Measurements from ENCODE around the gene YY1AP1.
"Not testable (repeated sequence)": the region's sequence is repeated elsewhere in the genome, so short reads cannot be mapped to it uniquely, and the experiment has no call there.

YY1AP1 gene, protein sequence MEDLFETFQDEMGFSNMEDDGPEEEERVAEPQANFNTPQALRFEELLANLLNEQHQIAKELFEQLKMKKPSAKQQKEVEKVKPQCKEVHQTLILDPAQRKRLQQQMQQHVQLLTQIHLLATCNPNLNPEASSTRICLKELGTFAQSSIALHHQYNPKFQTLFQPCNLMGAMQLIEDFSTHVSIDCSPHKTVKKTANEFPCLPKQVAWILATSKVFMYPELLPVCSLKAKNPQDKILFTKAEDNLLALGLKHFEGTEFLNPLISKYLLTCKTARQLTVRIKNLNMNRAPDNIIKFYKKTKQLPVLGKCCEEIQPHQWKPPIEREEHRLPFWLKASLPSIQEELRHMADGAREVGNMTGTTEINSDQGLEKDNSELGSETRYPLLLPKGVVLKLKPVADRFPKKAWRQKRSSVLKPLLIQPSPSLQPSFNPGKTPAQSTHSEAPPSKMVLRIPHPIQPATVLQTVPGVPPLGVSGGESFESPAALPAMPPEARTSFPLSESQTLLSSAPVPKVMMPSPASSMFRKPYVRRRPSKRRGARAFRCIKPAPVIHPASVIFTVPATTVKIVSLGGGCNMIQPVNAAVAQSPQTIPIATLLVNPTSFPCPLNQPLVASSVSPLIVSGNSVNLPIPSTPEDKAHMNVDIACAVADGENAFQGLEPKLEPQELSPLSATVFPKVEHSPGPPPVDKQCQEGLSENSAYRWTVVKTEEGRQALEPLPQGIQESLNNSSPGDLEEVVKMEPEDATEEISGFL

DNA sequence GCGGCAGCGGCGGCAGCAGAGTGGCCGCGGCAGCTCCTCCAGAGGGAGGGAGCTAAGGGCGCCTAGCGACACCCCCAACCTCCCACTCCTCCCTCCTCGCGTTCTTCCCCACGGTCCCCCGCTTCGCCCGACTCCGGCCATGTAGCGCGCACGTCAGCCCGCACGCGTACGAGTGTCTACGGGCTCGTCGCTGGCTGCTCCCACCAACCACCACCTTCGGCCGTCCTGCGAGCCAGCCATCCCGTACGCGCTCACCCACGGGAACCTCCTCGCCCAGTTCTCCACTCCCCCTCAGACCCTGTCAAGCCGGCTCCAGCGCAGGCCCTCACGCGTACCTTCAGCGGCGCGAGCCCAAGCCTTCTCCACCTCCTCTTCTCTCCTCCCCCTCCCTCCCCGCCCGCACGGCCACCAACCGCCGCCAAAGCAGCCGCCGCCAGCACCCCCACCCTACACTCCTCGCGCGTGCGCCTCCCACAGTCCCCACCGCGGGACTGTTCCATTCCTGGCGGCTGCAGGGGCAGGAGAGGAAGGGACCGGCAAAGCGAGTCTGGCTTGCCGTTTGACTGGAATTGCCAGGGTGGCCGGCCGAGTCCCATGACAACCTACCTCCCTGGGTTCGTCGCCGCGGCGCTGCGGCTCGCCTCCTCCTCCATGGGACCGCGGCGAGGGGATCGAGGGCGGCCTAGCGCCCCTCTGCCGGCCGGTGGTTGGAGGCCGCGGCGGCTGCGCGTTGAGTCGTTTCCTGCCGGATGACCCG, at the start of gene YY1AP1:
Gene YY1AP1, minus strand, starts transcription at position 451 of the 757 bp plus-strand sequence. CDS start 8,338 bp downstream, outside the sequence.
- peak; percentile 87 for DNase-seq

DNA sequence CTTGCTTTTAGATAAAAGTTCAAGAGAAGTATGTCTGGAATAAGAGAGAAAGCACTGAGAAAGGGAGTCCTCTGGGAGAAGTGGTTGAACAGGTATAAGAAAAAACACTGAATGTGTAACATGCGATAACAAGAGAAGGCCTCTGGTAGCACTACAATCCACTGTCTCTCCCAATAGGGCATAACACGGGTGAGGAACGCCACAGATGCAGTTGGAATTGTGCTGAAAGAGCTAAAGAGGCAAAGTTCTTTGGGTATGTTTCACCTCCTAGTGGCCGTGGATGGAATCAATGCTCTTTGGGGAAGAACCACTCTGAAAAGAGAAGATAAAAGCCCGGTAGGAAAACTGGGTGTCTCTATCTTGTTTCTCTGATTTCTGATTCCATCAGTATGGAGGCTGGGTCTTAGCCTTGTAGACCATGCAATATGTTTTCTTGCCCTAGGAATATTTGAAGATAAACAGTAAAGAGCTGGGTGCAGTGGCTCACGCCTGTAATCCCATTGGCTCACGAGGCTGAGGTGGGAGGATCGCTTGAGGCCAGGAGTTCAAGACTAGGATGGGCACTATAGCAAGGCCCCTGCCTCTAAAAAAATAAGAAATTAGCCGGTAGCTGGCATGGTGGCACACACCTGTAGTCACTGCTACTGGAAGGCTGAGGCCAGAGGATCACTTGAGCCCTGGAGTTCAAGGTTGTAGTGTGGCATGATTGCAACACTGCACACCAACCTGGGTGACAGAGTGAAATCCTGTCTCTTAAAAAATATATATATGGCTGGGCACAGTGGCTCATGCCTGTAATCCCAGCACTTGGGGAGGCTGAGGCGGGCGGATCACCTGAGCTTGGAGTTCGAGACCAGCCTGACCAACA, 40.7 kb upstream of the YY1AP1 start:
- peak; percentile 52 for DNase-seq

DNA sequence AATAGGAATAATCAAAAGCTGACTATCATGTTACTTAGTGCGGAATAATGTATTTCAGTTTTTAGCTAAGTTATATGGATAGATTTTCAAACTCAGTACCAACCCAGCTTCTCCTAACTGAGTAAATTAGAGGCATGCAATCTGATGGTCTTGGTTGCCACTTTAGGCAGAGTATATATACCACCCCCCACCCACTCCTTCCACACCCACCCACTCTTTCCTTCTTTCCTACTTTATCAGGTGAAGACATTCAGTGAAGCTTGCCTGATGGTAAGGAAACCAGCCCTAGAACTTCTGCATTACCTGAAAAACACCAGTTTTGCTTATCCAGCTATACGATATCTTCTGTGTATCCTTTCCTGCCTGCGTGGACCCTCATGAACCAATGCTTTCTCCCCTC, 36.6 kb upstream of the YY1AP1 start:
- no peak for DNase-seq

DNA sequence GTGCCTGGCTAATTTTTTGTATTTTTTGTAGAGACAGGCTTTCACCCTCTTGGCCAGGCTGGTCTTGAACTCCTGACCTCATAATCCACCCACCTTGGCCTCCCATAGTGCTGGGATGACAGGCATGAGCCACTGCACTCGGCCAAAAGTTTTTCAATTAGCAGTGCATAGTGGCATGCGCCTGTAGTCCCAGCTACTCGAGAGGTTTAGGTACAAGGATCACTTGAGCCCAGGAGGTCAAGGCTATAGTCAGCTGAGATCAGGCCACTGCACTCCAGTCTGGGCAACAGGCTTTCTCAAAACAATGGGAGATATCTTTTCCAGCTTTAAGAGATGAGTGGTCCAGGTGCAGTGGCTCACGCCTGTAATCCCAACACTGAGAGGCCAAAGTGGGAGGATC, 31.1 kb upstream of the YY1AP1 start:
- no peak for DNase-seq

DNA sequence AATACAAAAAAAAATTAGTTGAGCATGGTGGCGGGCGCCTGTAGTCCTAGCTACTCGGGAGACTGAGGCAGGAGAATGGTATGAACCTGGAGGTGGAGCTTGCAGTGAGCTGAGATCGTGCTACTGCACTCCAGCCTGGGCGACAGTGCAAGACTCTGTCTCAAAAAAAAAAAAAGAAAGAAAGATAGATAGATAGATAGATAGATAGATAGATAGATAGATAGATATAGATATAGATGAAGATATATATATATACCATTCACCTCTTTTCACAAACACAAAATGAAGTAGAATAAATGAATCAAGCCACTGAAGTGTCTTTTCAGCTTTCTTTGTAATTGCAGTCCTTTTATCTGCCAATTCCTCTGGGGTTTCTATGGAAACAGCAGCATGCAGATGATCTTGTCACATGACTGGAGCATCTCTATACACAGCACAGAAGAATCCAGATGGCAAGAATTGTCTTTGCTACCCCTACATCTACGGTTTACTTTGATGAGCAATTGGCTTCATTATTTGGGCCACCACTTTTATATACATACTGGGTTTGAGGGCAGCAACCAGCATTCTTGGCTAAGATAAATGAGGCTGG, 30.0 kb upstream of the YY1AP1 start:
- not testable (repeated sequence) for DNase-seq

DNA sequence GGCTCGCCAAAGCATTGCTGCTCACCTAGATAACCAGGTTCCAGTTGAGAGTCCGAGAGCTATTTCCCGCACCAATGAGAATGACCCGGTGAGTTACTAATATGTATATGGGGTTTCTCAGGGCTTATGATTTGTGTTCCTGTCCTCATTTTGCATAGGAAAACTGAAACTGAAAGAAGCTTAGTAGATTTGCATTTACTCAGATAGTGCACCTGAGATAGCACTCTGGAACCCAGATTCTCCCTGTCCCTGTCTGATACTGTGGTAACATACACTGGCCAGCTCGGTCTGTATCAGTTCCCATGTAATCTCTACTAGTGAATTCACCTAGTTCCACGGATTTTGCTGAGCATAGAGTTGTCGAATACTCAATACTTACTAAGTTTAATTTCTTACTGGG, 28.5 kb upstream of the YY1AP1 start:
- DNase-seq = no peak

DNA sequence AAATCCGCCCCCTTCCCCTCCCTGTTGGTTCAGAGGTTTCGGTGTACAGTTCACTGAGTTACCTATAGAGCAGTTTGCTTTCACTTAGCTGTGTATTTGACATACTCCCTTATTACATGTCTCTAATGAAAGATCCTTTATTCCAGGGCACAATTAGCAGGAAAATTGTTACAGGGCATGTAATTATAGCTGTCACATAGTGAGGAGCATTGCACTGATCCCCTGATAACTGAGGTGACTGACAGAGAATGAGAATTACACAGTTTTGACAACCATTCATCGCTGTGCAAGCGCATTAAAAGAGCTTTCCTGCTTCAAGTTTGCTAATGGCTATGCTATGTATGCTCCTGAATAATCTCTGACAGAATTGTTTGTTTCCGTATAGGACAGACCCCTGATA, 27.2 kb upstream of the YY1AP1 start:
- no peak for DNase-seq

DNA sequence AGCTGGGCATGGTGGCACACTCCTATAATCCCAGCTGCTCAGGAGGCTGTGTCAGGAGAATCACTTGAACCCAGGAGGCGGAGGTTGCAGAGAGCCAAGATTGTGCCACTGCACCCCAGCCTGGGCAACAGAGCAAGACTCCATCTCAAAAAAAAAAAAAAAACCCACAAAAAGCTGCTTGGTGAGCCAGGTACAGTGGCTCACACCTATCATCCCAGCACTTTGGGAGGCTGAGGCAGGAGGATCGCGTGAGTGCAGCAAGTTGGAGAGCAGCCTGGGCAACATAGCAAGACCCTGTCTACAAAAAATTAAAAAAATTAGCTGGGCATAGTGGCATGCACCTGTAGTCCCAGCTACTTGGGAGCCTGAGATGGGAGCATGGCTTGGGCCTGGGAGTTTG, 26.5 kb upstream of the YY1AP1 start:
- not testable (repeated sequence) for DNase-seq

DNA sequence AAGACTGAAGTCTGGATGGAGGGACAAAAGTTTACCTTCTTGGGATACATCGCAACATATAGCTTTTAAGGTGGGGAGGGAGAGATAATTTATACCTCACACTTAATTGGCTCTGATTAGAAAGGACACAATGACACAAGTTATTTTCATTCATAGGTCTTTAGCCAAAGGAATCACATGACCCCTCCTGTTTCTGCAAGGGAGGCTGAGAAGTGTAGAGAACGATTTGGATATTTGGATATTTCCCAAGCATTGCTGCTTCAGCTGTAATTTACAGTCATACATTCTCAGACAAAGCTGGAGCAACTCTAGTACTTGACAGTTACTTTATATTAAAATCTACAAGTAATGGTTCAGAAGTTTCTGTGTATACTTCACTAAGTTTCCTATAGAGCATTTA, 24.5 kb upstream of the YY1AP1 start:
- DNase-seq = no peak

DNA sequence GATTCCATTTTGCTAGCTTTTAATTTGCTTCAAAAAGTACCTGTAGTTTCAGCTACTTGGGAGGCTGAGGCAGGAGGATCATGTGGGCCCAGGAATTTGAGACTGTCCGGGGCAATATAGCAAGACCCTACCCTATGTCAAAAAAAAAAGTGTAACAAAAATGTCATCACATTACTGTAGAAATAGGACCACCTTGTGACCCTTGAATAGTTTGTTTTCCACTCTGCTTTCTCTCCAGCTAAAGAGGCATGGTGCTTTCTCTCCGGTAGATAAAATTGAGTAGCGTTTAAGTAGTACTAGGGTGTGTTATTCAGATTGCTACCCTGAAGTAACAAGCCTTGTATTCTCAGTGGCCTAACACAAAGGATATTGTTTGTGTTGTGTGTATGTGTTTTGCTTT, 24.1 kb upstream of the YY1AP1 start:
- not testable (repeated sequence) for DNase-seq

DNA sequence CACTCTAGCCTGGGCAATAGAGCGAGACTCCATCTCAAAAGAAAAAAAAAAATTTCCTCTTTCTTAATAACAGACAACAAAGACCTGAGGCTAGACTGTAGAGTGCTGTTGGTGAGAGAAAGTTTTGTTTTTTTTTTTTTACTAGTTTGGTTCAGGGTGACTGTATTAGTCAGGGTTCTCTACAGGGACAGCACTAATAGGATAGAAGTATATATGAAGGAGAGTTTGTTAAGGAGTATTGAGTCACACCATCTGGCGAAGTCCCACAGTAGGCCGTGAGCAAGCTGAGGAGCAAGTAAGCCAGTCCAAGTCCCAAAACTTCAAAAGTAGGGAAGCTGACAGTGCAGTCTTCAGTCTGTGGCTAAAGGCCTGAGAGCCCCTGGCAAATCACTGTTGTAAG, 22.9 kb upstream of the YY1AP1 start:
- DNase-seq = not testable (repeated sequence)

DNA sequence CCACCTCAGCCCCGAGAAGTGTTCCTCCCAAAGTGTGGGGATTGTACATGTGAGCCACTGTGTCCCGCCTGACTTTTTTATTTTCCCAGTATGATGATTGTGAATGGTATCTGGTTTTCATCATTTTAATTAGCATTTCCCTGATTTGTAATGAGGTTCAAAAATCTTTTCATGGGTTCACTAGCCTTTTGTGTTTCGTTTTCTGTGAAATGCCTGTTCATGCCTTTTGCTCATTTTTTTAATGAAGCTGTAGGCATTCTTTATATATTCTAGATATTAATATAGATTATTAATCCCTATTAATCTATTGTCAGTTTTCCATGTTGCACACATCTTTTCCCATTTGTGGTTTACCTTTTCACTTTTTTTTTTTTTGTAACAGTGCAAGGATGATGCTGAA, 20.8 kb upstream of the YY1AP1 start:
- DNase-seq = no peak

DNA sequence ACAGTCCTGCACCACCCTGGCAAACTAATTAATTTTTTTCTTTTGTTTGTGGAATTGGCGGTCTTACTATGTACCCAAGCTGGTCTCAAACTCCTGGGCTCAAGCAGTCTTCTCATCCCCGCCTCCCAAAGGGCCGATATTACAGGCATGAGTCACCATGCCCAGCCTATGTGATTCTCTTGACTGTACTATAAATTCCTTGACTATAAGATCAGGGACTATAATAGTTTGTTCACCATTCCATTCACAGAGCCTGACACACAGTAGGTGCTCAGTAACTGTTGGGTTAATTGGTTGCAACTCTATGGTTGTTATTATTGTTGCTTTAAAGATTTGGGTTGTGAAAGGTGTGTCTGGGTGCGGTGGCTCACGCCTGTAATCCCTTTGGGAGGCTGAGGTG, 17.6 kb upstream of the YY1AP1 start:
- DNase-seq = peak; percentile 68

DNA sequence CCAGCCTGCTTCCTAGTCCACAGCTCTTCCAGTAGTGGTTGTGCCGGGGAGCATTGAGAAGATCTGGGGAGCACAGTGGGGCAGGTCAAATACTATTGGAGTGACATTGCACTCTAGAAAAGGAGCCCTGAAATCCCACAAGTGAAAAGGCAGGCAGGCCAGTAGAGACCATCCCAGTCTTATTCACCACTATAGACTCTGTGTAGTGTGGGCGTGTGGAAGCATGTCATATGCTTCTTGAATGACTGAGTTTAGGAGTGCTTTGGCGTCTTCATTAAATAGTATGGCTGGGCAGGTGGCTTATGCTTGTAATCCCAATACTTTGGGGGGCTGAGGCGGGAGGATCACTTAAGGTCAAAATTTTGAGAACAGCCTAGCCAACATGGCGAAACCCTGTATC, 15.8 kb upstream of the YY1AP1 start:
- DNase-seq = not testable (repeated sequence)

DNA sequence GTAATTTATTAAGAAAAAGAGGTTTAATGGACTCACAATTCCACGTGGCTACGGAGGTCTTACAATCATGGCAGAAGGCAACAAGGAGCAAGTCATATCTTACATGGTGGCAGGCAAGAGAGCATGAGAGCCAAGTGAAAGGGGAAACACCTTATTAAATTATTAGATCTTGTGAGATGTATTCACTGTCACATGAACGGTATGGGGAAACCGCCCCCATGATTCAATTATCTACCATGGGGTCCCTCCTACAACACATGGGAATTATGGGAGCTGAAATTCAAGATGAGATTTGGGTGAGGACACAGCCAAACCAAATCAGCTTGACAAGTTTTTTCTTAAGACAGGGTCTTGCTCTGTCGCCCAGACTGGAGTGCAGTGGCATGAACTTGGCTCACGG, 14.6 kb upstream of the YY1AP1 start:
- no peak for DNase-seq

DNA sequence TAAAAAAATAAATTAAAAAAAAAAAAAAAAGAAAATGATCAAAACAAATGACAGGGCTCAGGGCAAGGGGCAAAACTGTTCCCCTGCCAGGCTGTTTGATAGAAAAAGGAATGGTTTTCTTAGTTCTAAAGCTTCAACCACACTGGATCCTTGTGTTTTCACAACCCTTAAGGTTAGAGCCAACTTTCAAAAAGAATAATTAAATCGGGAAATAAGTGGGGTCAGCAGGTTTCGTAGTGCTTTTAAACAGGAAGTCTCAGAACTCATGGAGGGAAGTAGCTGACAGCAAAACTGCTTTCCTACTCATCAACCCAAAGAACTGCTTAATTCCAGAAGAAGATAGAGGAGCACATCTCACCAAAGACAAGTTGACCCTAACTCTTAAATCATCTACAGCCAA, 13.1 kb upstream of the YY1AP1 start:
- not testable (repeated sequence) for DNase-seq

DNA sequence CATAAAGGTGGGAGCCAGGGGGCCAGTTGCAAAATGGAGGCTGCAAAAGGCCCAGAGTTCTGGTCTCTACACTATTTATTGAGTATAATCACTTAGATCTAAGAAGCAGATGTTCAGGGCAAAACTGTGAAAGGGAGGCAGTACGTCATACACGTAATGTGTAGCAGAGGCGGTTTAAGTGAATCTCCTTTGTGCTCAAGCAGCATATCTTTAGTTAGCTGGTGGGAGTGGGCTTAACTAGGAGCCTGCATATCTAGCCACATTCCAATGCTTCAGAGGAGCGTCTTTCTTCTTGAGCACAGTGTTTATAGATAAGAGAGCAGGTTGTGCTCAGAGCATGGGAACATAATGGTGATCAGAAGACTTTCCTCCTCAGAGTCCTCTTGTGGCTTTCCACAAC, 10.5 kb upstream of the YY1AP1 start:
- not testable (repeated sequence) for DNase-seq

DNA sequence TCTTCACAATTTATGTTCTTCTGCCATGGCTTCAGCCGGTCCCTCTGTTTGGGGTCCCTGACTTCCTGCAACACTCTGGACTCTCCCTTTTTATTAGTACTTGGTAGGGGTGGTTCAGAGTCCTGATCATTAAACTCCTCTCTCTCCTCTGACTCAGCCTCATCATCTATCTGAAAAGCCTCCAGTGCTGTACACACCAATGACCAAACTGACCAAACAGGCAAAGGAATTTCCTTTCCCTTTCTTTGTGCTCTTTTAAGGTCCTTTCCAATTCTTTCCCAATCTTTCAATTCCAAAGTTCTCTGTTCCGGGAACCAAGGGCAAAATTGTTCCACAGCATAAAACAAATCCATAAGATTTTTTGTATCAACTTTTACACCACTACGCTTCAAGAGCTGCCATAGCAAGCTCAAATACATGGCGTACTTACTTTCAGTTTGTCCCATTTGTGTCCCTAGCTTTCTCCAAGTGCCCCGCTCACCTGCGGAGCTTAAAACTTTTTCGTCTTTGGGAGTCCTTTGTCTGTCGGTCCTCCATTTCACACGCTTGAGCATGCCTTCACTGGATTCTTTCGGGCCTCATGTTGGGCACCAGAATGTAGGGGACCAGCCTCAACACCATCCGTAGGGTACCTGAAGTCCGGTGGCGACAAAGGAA, 9.9 kb upstream of the YY1AP1 start:
- peak; percentile 45 for DNase-seq

DNA sequence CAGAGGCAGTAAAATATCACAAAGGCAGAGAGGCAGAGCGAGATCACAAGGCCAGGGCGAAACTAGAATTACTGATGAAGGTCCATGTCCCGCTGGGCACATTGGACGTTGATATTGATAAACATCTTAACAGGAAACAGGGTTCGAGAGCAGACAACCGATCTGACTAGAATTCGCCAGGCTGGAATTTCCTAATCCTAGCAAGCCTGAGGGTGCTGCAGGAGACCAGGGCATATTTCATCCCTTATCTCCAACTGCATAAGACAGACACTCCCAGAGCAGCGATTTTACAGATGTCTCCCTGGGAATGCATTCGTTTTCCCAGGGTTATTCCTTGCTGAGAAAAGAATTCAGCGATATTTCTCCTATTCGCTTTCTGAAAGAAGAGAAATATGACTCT, 9.0 kb upstream of the YY1AP1 start:
- not testable (repeated sequence) for DNase-seq

DNA sequence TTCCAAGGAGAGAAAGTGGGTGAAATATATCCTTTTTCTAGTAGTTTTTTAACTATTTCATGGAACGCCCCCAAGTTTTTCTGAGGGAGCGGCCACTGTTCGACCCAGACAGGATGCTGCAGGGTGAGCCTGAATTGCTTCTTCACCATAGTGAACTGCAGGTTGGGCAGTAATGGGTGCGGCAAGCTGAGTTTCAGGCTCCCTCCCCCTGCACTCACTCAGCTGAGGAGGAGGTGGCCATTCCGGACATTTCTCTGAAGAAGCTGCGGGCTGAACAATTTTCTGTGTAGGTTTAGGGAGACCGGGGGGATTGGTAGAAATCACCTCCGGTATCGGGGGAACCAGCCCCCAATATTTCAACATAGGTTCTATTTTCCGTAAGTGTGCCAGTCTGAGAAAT, 8.5 kb upstream of the YY1AP1 start:
- DNase-seq = no peak

DNA sequence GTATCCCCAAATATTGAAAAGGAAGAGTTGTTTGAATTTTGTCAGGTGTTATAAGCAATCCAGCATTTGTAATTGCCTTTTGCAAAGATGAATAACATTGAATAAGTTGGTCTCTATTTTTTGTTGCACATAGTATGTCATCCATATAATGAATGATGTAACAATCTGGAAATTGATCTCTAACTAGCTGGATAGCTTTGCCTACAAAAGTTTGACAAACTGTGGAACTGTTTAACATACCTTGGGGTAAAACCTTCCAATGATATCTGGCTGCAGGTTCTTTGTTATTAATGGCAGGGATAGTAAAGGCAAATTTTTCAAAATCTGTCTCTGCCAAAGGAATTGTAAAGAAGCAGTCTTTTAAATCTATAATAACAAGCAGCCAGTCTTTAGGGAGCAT, 8.0 kb upstream of the YY1AP1 start:
- no peak for DNase-seq

DNA sequence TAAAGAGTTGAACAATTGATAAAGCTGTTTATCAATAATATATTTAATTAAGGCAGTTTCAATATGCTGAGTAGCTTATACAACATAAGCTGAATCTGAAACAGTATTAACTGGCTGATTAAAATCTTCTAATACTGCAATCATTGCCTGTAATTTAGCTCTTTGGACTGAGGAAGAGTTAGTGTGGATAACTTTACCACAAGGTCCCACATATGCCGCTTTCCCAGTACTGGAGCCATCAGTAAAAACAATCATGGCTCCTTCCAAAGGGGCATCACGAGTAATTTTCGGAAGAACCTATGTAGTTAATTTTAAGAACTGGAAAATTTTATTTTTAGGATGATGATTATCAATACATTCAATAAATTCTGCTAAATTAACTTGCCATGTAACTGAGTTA, 7.0 kb upstream of the YY1AP1 start:
- no peak for DNase-seq
